Left ventricle myocardium inferior (tissue), 1 donor: Measurements from ENCODE around the gene KIRREL3. TPM values are rescaled to one million over a fixed set of nuclear protein-coding genes. Genes with fewer than 3 reads are reported as not detected.

ENCODE experiments used
- DNase-seq: peaks from one replicate; pipeline ENCODE4 v3.0.0-alpha.2; 2020
- H3K27ac ChIP-seq: fragments of 200-600 bp; replicated peaks from 2 replicates; pipeline ENCODE4 v1.8.0; 2021
- H3K27me3 ChIP-seq: fragments of 200-600 bp; 2 replicates; pipeline ENCODE4 v1.8.0; 2021; ENCODE audit warnings: low read depth
- H3K36me3 ChIP-seq: fragments of 200-600 bp; 2 replicates; pipeline ENCODE4 v1.8.0; 2021
- H3K4me1 ChIP-seq: fragments of 200-600 bp; 2 replicates; pipeline ENCODE4 v1.8.0; 2021
- H3K4me3 ChIP-seq: fragments of 200-600 bp; 2 replicates; pipeline ENCODE4 v1.8.0; 2021; ENCODE audit warnings: mild to moderate bottlenecking, moderate library complexity
- H3K9me3 ChIP-seq: fragments of 200-600 bp; replicated peaks from 2 replicates; pipeline ENCODE4 v1.8.0; 2021
- CTCF ChIP-seq: fragments of 200-600 bp; IDR thresholded peaks from 2 replicates; pipeline ENCODE4 v1.8.0; 2021; ENCODE audit warnings: antibody characterized with exemption, mild to moderate bottlenecking, borderline replicate concordance
- intact Hi-C: fragments of 100-400 bp; cut with micrococcal nuclease; formaldehyde crosslinking; loops from one replicate; pipeline ENCODE4 v1.11.0; 2022
- total RNA-seq: library from RNA; stranded (reverse); fragmentation: NEBNext Ultra II Directional; extraction: Animal tissue kit (Norgen Biotek cat#: 25700); gene quantifications from one replicate; pipeline ENCODE4 v1.2.1, GENCODE V29; 2021
- donor health status: DM: no; HTN: yes; CAD: no; lungs with severe emphysema.

KIRREL3 gene
- total RNA-seq, 1 donor from 2014 or later, result 0.74 TPM

- H3K27ac ChIP-seq, result no peak overlapping the region
- intact Hi-C loops, result no loop called here
- peaks cover 21% of the 10 kb centered on the region for H3K27me3 ChIP-seq
- peaks cover 17% of the 10 kb centered on the region for H3K4me1 ChIP-seq
- no peak for DNase-seq
- no peak overlapping the region for H3K4me3 ChIP-seq
- no peaks in the 10 kb centered on the region for H3K9me3 ChIP-seq
- no peak for TF ChIP-seq CTCF
- H3K36me3 ChIP-seq, result no peaks in the 10 kb centered on the region
Observed at GRCh38 chr11:126701520-126701897, 299.1 kb downstream of the KIRREL3 start.

GRCh38 chr11:126700768-126701519, 299.6 kb downstream of the KIRREL3 start:
- intact Hi-C loops, result no loop called here
- Histone ChIP-seq H3K27me3 (peaks cover 21% of the 10 kb centered on the region), H3K4me1 (peaks cover 17% of the 10 kb centered on the region), H3K4me3 (no peak overlapping the region), H3K27ac (no peak overlapping the region), H3K36me3 (no peaks in the 10 kb centered on the region), H3K9me3 (no peaks in the 10 kb centered on the region)
- no peak for TF ChIP-seq CTCF
- no peak for DNase-seq

- H3K36me3 ChIP-seq, result no peaks in the 10 kb centered on the region
- no peak for DNase-seq
- H3K4me3 ChIP-seq, result no peak overlapping the region
- no peaks in the 10 kb centered on the region for H3K9me3 ChIP-seq
- H3K27me3 ChIP-seq, result peaks cover 21% of the 10 kb centered on the region
- no peak overlapping the region for H3K27ac ChIP-seq
- peaks cover 8% of the 10 kb centered on the region for H3K4me1 ChIP-seq
- TF ChIP-seq CTCF, result no peak
- intact Hi-C loops, result no loop called here
Observed at GRCh38 chr11:126698576-126698975, 302.0 kb downstream of the KIRREL3 start.

GRCh38 chr11:126697936-126698335, 302.6 kb downstream of the KIRREL3 start:
- Histone ChIP-seq H3K27me3 (peaks cover 24% of the 10 kb centered on the region), H3K9me3 (peaks cover 3% of the 10 kb centered on the region), H3K36me3 (no peaks in the 10 kb centered on the region), H3K27ac (no peak overlapping the region), H3K4me1 (peaks cover 1% of the 10 kb centered on the region), H3K4me3 (no peak overlapping the region)
- no peak for TF ChIP-seq CTCF
- DNase-seq, result no peak
- intact Hi-C loops, result no loop called here

- DNase-seq, result no peak
- intact Hi-C loops, result no loop called here
- Histone ChIP-seq H3K36me3 (no peaks in the 10 kb centered on the region), H3K27me3 (peaks cover 28% of the 10 kb centered on the region), H3K4me3 (no peak overlapping the region), H3K27ac (no peak overlapping the region), H3K9me3 (peaks cover 13% of the 10 kb centered on the region), H3K4me1 (no peaks in the 10 kb centered on the region)
- TF ChIP-seq CTCF, result no peak
Observed at GRCh38 chr11:126696982-126697381, 303.6 kb downstream of the KIRREL3 start.
